Chondrocyte (in vitro differentiated cells): ENCODE data around the gene ST7. TPM values are rescaled to one million over a fixed set of nuclear protein-coding genes. Genes with fewer than 3 reads are reported as not detected.
A peak's percentile ranks its signal among the peaks of the same experiment; 100 is the strongest.

Experiments
- DNase-seq: peaks from one replicate; pipeline ENCODE4 v3.0.0; 2021; ENCODE audit warnings: mixed read lengths, low spot score
- H3K27ac Mint-ChIP-seq: one replicate; pipeline ENCODE4 v1.8.0; 2021; ENCODE audit warnings: mild to moderate bottlenecking, moderate library complexity, mixed read lengths; ENCODE audit not compliant: unreplicated experiment
- H3K27me3 Mint-ChIP-seq: 2 replicates; pipeline ENCODE4 v1.8.0; 2021; ENCODE audit warnings: low read depth, mixed read lengths
- H3K36me3 Mint-ChIP-seq: 2 replicates; pipeline ENCODE4 v1.8.0; 2021; ENCODE audit warnings: low read depth, mixed read lengths
- H3K4me1 Mint-ChIP-seq: 2 replicates; pipeline ENCODE4 v1.8.0; 2021; ENCODE audit warnings: low read depth, mild to moderate bottlenecking, mixed read lengths
- H3K4me3 Mint-ChIP-seq: one replicate; pipeline ENCODE4 v1.8.0; 2021; ENCODE audit warnings: mild to moderate bottlenecking, moderate library complexity, mixed read lengths; ENCODE audit not compliant: unreplicated experiment
- H3K9me3 Mint-ChIP-seq: 2 replicates; pipeline ENCODE4 v1.8.0; 2021; ENCODE audit warnings: low read depth, mixed read lengths
- total RNA-seq: library from RNA; stranded (reverse); gene quantifications from 3 replicates; pipeline ENCODE4 v1.2.1, GENCODE V29; 2021
- TF ChIP-seq, protein P1 (sequence below): fragments of 200-600 bp; sonication (generic); IDR thresholded peaks from 2 replicates; pipeline ENCODE4 v1.5.0; 2021; ENCODE audit warnings: antibody characterized with exemption, mild to moderate bottlenecking, moderate library complexity

Gene ST7
- total RNA-seq, 1 donor from 2014 or later: 69.7 TPM

DNA sequence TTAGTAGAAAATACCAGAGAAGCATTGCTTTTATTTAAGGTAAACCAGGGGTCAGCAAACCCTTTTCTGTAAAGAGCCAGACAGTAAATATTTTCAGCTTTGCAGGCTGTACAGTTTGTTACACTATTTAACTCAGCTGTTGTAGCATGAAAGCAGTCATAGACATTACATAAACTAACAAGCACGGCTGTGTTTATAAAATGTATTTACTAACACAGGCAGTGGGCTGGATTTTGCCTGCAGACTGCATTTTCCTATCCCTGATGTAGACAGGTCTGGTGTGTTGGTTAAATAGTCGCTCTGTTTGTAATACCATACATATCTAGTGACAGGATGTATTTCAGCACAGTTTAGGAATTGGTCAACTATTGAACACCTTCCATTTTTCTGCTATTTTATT lies 129.3 kb downstream of the ST7 start:
- peaks cover 56% of the 10 kb centered on the region for H3K4me1 Mint-ChIP-seq
- no peak overlapping the region for H3K4me3 Mint-ChIP-seq
- no peaks in the 10 kb centered on the region for H3K36me3 Mint-ChIP-seq
- DNase-seq: no peak
- no peaks in the 10 kb centered on the region for H3K9me3 Mint-ChIP-seq
- TF ChIP-seq, protein P1, sequence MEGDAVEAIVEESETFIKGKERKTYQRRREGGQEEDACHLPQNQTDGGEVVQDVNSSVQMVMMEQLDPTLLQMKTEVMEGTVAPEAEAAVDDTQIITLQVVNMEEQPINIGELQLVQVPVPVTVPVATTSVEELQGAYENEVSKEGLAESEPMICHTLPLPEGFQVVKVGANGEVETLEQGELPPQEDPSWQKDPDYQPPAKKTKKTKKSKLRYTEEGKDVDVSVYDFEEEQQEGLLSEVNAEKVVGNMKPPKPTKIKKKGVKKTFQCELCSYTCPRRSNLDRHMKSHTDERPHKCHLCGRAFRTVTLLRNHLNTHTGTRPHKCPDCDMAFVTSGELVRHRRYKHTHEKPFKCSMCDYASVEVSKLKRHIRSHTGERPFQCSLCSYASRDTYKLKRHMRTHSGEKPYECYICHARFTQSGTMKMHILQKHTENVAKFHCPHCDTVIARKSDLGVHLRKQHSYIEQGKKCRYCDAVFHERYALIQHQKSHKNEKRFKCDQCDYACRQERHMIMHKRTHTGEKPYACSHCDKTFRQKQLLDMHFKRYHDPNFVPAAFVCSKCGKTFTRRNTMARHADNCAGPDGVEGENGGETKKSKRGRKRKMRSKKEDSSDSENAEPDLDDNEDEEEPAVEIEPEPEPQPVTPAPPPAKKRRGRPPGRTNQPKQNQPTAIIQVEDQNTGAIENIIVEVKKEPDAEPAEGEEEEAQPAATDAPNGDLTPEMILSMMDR: no peak
- no peak overlapping the region for H3K27ac Mint-ChIP-seq
- no peaks in the 10 kb centered on the region for H3K27me3 Mint-ChIP-seq

DNA sequence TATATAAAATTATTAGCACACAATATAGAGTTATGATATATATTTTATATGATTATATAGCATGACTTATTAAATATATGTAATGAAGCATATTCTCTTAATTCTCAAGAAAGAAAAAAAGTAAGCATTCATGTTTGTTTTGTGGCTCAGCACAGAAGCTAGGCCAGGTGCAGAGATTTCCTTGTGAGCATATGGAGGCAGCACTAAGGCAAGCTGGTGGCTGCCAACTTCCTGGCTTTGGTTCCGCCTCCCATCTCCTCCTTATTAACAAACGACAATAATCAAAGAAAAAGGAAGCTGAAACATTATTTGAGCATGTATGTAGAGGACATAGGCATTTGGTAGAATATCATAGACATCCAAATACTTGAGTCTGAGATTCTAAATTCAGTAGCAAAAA lies 130.3 kb downstream of the ST7 start:
- no peaks in the 10 kb centered on the region for H3K9me3 Mint-ChIP-seq
- no peaks in the 10 kb centered on the region for H3K36me3 Mint-ChIP-seq
- DNase-seq: no peak
- TF ChIP-seq, protein P1: no peak
- no peak overlapping the region for H3K27ac Mint-ChIP-seq
- no peak overlapping the region for H3K4me3 Mint-ChIP-seq
- H3K27me3 Mint-ChIP-seq: no peaks in the 10 kb centered on the region
- H3K4me1 Mint-ChIP-seq: peaks cover 56% of the 10 kb centered on the region

DNA sequence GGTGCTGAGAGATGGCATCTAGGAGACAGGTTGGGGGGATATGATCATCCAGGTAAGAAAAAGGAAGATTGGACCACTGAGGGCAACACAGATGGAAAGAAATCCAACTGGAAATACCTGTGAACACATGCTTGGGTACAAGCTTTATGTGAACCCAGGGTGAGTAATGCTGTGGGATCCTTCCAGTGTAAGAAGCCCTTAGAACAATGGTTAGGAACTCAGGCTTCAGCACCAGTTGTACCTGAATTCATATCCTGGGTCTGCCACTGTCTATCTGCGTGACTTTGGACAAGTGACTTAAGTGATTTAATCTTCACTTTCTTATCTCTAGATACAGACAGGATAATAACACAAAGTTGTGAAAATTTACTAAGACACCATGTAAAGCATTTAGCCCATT lies 131.0 kb downstream of the ST7 start:
- TF ChIP-seq, protein P1: no peak
- Mint-ChIP-seq H3K9me3 (no peaks in the 10 kb centered on the region), H3K27ac (no peak overlapping the region), H3K4me3 (no peak overlapping the region), H3K27me3 (no peaks in the 10 kb centered on the region), H3K36me3 (peaks cover 2% of the 10 kb centered on the region), H3K4me1 (peaks cover 63% of the 10 kb centered on the region)
- DNase-seq: no peak

DNA sequence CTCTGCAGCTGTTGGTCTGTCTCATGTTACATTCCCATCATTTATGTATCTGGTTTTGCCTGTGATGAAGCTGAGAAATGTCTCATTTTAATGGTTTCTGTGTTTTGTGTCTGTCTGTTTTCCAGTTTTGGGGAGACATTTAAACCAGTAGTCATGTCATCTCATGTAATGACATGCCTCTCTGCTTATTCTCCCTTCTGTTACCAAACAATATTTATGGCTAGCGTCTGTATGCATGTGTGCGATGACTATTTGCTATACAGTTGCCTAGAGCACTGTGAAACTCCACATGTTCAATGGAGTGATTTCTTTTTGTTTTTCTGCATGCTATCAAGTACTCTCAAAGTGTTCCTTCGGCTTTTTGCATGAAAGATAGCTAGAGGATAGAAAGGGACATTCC lies 132.0 kb downstream of the ST7 start:
- Mint-ChIP-seq H3K4me3 (no peak overlapping the region), H3K36me3 (peaks cover 2% of the 10 kb centered on the region), H3K27me3 (no peaks in the 10 kb centered on the region), H3K9me3 (no peaks in the 10 kb centered on the region), H3K4me1 (peaks cover 67% of the 10 kb centered on the region), H3K27ac (peak overlapping the region; percentile 60)
- no peak for DNase-seq
- TF ChIP-seq, protein P1: no peak

DNA sequence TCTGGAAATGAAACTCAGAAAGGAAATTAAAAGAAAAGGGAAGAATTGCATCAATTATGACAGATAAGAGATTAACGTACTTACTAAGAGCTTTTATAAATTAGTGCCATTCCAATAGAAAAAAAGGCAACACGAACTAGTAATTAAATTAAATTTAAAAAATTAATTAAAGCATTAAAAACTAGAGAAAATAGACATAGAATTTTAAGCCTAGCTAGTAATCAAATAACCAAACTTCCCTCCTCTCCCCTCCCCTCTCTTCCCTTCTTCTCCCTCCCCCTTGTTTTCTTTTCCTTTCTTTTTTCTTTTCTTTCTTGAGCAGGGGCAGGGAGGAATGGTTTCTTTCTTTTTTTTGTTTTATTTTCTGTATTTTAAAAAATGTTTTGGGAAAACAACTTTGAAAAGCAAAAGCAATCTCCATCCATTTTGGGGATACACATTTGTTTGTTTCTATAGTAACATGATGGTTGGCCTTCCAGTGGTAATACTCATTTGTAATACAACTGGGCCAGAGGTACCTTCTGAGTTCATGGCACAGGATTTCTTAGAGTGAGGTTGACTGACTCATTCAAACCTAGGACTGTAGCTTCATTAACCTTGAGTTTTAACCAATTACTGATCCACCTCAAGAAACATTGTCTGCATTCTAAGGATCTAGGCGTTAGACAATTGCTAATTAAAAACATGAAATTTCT lies 132.6 kb downstream of the ST7 start:
- peaks cover 2% of the 10 kb centered on the region for H3K36me3 Mint-ChIP-seq
- H3K4me1 Mint-ChIP-seq: peaks cover 72% of the 10 kb centered on the region
- TF ChIP-seq, protein P1: no peak
- H3K4me3 Mint-ChIP-seq: no peak overlapping the region
- peak overlapping the region; percentile 88 for H3K27ac Mint-ChIP-seq
- no peak for DNase-seq
- H3K9me3 Mint-ChIP-seq: no peaks in the 10 kb centered on the region
- H3K27me3 Mint-ChIP-seq: no peaks in the 10 kb centered on the region
